HCT116 (cell line): ENCODE results near the gene FRMD4A. TPM values are rescaled to one million over a fixed set of nuclear protein-coding genes. Genes with fewer than 3 reads are reported as not detected.

Source experiments
- ATAC-seq: fragments of 200-7000 bp; cut with Tn5 transposase; 2 replicates; pipeline ENCODE4 v1.9.1; 2020; ENCODE audit warnings: mild to moderate bottlenecking, moderate library complexity
- BruUV-seq: library from RNA; stranded (reverse); fragments of 400-500 nt; replicated peaks from 2 replicates; lab custom pipeline; 2021; lab: Mats Ljungman, UMichigan
- CTCF ChIA-PET: fragments of 300-600 bp; sonication (Branson Sonifier 250); formaldehyde crosslinking; loops from one replicate; lab custom pipeline; 2021; ENCODE audit warnings: antibody characterized with exemption; lab: Charles Lee
- POLR2A ChIA-PET: fragments of 300-600, 350-600 bp; sonication (Branson Sonifier 250); formaldehyde crosslinking; loops from one replicate; lab custom pipeline; 2021; ENCODE audit warnings: antibody characterized with exemption; lab: Charles Lee
- RAD21 ChIA-PET, 2 experiments: fragments of 300-600 bp; sonication (Branson Sonifier 250); formaldehyde crosslinking; loops; one replicate each; lab custom pipeline; 2023; ENCODE audit warnings: low total read pairs in 2 of 2; ENCODE audit not compliant: uncharacterized antibody in 2 of 2, unreplicated experiment in 2 of 2, low non-redundant PET in 1 of 2; lab: Charles Lee
- DNase-seq: peaks from one replicate; pipeline ENCODE4 v3.0.0-alpha.2; 2010; ENCODE audit warnings: low read depth, low spot score
- H2AFZ ChIP-seq: fragments of 200-600 bp; shearing (Covaris generic), sonication (generic); 2 replicates; pipeline ENCODE4 v1.6.1; 2017; ENCODE audit warnings: low read depth, mixed run types, mixed read lengths, antibody characterized with exemption, low read length; ENCODE audit not compliant: poor library complexity, severe bottlenecking
- H3K27ac ChIP-seq: 2 replicates; pipeline ENCODE4 v1.5.1; 2012; ENCODE audit warnings: low read depth, low read length
- H3K27me3 ChIP-seq: fragments of 200-600 bp; sonication (generic); 2 replicates; pipeline ENCODE4 v1.6.1; 2016; ENCODE audit warnings: mixed run types, low read length, mixed read lengths; ENCODE audit not compliant: insufficient read depth
- H3K36me3 ChIP-seq, 2 experiments: fragments of 200-500 bp in 1 of 2; fragments of 200-600 bp in 1 of 2; sonication (Bioruptor generic) in 1 of 2; sonication (generic) in 1 of 2; 2 replicates each; pipeline versions ENCODE4 v1.5.1 to v1.6.1; 2014 to 2016; ENCODE audit warnings: low read length in 2 of 2, inconsistent platforms in 1 of 2, mixed read lengths in 1 of 2, mixed run types in 1 of 2; ENCODE audit not compliant: insufficient read depth in 2 of 2, control insufficient read depth in 1 of 2
- H3K4me1 ChIP-seq, 2 experiments: fragments of 200-600 bp in 1 of 2; sonication (generic) in 1 of 2; 2 replicates each; pipeline versions ENCODE4 v1.5.1 to v1.6.1; 2012 to 2017; ENCODE audit warnings: low read length in 2 of 2, inconsistent platforms in 1 of 2, mild to moderate bottlenecking in 1 of 2, mixed read lengths in 1 of 2, mixed run types in 1 of 2, moderate library complexity in 1 of 2; ENCODE audit not compliant: insufficient read depth in 2 of 2, control insufficient read depth in 1 of 2
- H3K4me2 ChIP-seq: fragments of 200-600 bp; sonication (generic); 2 replicates; pipeline ENCODE4 v1.6.1; 2017; ENCODE audit warnings: mixed run types, low read length, mixed read lengths
- H3K4me3 ChIP-seq, 2 experiments: fragments of 200-600 bp in 1 of 2; sonication (generic) in 1 of 2; replicated peaks in 1 of 2; 2 replicates each; pipeline ENCODE4 v1.5.1; 2011 to 2016; ENCODE audit warnings: low read length in 2 of 2, control low read depth in 1 of 2, low read depth in 1 of 2, mild to moderate bottlenecking in 1 of 2, mixed read lengths in 1 of 2, mixed run types in 1 of 2
- H3K79me2 ChIP-seq: fragments of 200-600 bp; sonication (generic); 2 replicates; pipeline ENCODE4 v1.6.1; 2017; ENCODE audit warnings: mild to moderate bottlenecking, mixed run types, low read length, moderate library complexity, mixed read lengths; ENCODE audit not compliant: insufficient read depth
- H3K9ac ChIP-seq: fragments of 200-600 bp; sonication (generic); 2 replicates; pipeline ENCODE4 v1.6.1; 2016; ENCODE audit warnings: low read length, mixed read lengths
- H3K9me2 ChIP-seq: fragments of 200-600 bp; sonication (generic), shearing (Covaris generic); 2 replicates; pipeline ENCODE4 v1.6.1; 2017; ENCODE audit warnings: mixed run types, mild to moderate bottlenecking, moderate library complexity; ENCODE audit not compliant: insufficient read depth
- H3K9me3 ChIP-seq, 2 experiments: fragments of 200-500 bp in 1 of 2; fragments of 200-600 bp in 1 of 2; sonication (Bioruptor generic) in 1 of 2; sonication (generic) in 1 of 2; 2 replicates each; pipeline ENCODE4 v1.6.1; 2014 to 2017; ENCODE audit warnings: low read length in 2 of 2, mixed read lengths in 2 of 2, inconsistent platforms in 1 of 2, low read depth in 1 of 2, mild to moderate bottlenecking in 1 of 2, mixed run types in 1 of 2, moderate library complexity in 1 of 2; ENCODE audit not compliant: control insufficient read depth in 1 of 2, insufficient read depth in 1 of 2
- H4K20me1 ChIP-seq: fragments of 200-600 bp; sonication (generic), shearing (Covaris generic); 2 replicates; pipeline ENCODE4 v1.6.1; 2017; ENCODE audit warnings: mixed run types, mild to moderate bottlenecking, moderate library complexity; ENCODE audit not compliant: insufficient read depth
- CBX3 ChIP-seq: IDR thresholded peaks from 2 replicates; pipeline ENCODE4 v1.6.1; 2012; ENCODE audit warnings: low read depth
- CEBPB ChIP-seq: IDR thresholded peaks from 2 replicates; pipeline ENCODE4 v1.6.1; 2012; ENCODE audit warnings: low read depth
- EGR1 ChIP-seq: IDR thresholded peaks from 2 replicates; pipeline ENCODE4 v1.6.1; 2012; ENCODE audit warnings: low read depth
- ELF1 ChIP-seq: IDR thresholded peaks from 2 replicates; pipeline ENCODE4 v1.6.1; 2012; ENCODE audit warnings: low read depth, borderline replicate concordance
- EZH2phosphoT487 ChIP-seq: fragments of 200-600 bp; IDR thresholded peaks from 2 replicates; pipeline ENCODE4 v1.6.1; 2018; ENCODE audit warnings: antibody characterized with exemption, borderline replicate concordance
- FOSL1 ChIP-seq: IDR thresholded peaks from 2 replicates; pipeline ENCODE4 v1.6.1; 2012; ENCODE audit warnings: low read depth
- JUND ChIP-seq: IDR thresholded peaks from 2 replicates; pipeline ENCODE4 v1.6.1; 2012
- POLR2A ChIP-seq: IDR thresholded peaks from 2 replicates; pipeline ENCODE4 v1.7.0; 2011; ENCODE audit warnings: borderline replicate concordance; ENCODE audit not compliant: insufficient read depth, insufficient read length; ENCODE audit errors: extremely low read depth
- POLR2AphosphoS5 ChIP-seq: IDR thresholded peaks from 2 replicates; pipeline ENCODE4 v1.6.1; 2011; ENCODE audit warnings: mild to moderate bottlenecking, low read depth, low read length, moderate library complexity
- RAD21 ChIP-seq: IDR thresholded peaks from 2 replicates; pipeline ENCODE4 v1.6.1; 2012; ENCODE audit warnings: low read depth, mild to moderate bottlenecking
- SIN3A ChIP-seq: IDR thresholded peaks from 2 replicates; pipeline ENCODE4 v1.6.1; 2012; ENCODE audit warnings: low read depth
- SP1 ChIP-seq: IDR thresholded peaks from 2 replicates; pipeline ENCODE4 v1.6.1; 2012; ENCODE audit warnings: low read depth
- SRF ChIP-seq: IDR thresholded peaks from 2 replicates; pipeline ENCODE4 v1.6.1; 2012; ENCODE audit warnings: low read depth
- TCF7L2 ChIP-seq: IDR thresholded peaks from 2 replicates; pipeline ENCODE4 v1.7.0; 2011; ENCODE audit warnings: borderline replicate concordance, inconsistent platforms; ENCODE audit not compliant: insufficient read depth, insufficient read length; ENCODE audit errors: extremely low read depth
- ZFX ChIP-seq: fragments of 450-650 bp; IDR thresholded peaks from 2 replicates; pipeline ENCODE4 v1.6.1; 2017
- intact Hi-C: fragments of 100-400 bp; cut with micrococcal nuclease; formaldehyde crosslinking; loops from 2 replicates; pipeline ENCODE4 v1.10.0; 2022
- total RNA-seq: library from RNA; stranded (reverse); gene quantifications from one replicate; pipeline ENCODE4 v1.2.1, GENCODE V29; 2021; ENCODE audit not compliant: unreplicated experiment
- TF ChIP-seq, protein P1 (sequence below), 3 experiments: fragments of 200-600 bp in 1 of 3; sonication (generic) in 1 of 3; IDR thresholded peaks in 2 of 3; conservative IDR thresholded peaks in 1 of 3; 2 replicates each; pipeline ENCODE4 v1.5.1; 2012 to 2017; ENCODE audit warnings: low read depth in 2 of 3, low read length in 2 of 3, antibody characterized with exemption in 1 of 3, borderline replicate concordance in 1 of 3, control low read depth in 1 of 3, mild to moderate bottlenecking in 1 of 3, mixed read lengths in 1 of 3, mixed run types in 1 of 3, moderate library complexity in 1 of 3; ENCODE audit not compliant: insufficient read depth in 1 of 3
- TF ChIP-seq, protein P2 (sequence below): IDR thresholded peaks from 2 replicates; pipeline ENCODE4 v1.6.1; 2012
- TF ChIP-seq, protein P3 (sequence below): IDR thresholded peaks from 2 replicates; pipeline ENCODE4 v1.6.1; 2012; ENCODE audit warnings: low read depth
- TF ChIP-seq, protein P4 (sequence below): IDR thresholded peaks from 2 replicates; pipeline ENCODE4 v1.6.1; 2011; ENCODE audit warnings: mild to moderate bottlenecking, low read length, moderate library complexity; ENCODE audit not compliant: insufficient replicate concordance; ENCODE audit errors: extremely low read depth

Gene FRMD4A
- total RNA-seq, 1 experiment from 2014 or later: 0.20 TPM

DNA sequence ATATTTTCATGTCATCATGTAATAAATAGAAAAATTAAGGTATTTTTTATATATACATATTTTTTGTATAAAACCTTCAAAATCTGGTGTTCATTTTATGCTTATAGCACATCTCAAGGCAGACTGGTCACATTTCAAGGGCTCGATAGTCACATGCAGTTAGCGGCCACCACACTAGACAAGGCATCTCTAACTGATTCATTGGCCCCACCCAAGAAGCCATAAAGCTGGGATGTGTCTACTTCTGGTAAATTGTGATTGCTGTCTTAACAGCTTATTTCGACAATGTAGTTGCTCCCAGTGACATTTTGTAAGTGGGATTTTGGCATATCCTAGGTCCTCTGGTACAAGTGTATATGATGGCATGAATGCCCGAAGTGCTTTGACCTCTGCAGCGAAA, 168.7 kb downstream of the FRMD4A start:
- ATAC-seq: no peak
- H3K9me2 ChIP-seq: no peaks in the 10 kb centered on the region
- no peak overlapping the region for H3K27ac ChIP-seq
- DNase-seq: no peak
- H3K79me2 ChIP-seq: no peaks in the 10 kb centered on the region
- H4K20me1 ChIP-seq: no peaks in the 10 kb centered on the region
- no peak overlapping the region for H2AFZ ChIP-seq
- ChIA-PET RAD21 (no interaction called here), POLR2A (no interaction called here), CTCF (interaction anchor here (0.6 kb wide), 1 partner anchor 34 kb away, joined by 3 read pairs; no protein-coding TSS in a partner anchor)
- intact Hi-C loops: no loop called here
- H3K4me3 ChIP-seq: no peak overlapping the region
- no peaks in the 10 kb centered on the region for H3K9me3 ChIP-seq
- no peaks in the 10 kb centered on the region for H3K4me1 ChIP-seq
- no TSS peak for BruUV-seq
- no peak overlapping the region for H3K9ac ChIP-seq
- peaks cover 74% of the 10 kb centered on the region for H3K27me3 ChIP-seq
- no peaks in the 10 kb centered on the region for H3K36me3 ChIP-seq
- H3K4me2 ChIP-seq: no peak overlapping the region
- no peak for TF ChIP-seq EGR1
- no peak for TF ChIP-seq SP1
- no peak for TF ChIP-seq RAD21
- no peak for TF ChIP-seq POLR2A
- TF ChIP-seq CEBPB: no peak
- TF ChIP-seq, protein P1, sequence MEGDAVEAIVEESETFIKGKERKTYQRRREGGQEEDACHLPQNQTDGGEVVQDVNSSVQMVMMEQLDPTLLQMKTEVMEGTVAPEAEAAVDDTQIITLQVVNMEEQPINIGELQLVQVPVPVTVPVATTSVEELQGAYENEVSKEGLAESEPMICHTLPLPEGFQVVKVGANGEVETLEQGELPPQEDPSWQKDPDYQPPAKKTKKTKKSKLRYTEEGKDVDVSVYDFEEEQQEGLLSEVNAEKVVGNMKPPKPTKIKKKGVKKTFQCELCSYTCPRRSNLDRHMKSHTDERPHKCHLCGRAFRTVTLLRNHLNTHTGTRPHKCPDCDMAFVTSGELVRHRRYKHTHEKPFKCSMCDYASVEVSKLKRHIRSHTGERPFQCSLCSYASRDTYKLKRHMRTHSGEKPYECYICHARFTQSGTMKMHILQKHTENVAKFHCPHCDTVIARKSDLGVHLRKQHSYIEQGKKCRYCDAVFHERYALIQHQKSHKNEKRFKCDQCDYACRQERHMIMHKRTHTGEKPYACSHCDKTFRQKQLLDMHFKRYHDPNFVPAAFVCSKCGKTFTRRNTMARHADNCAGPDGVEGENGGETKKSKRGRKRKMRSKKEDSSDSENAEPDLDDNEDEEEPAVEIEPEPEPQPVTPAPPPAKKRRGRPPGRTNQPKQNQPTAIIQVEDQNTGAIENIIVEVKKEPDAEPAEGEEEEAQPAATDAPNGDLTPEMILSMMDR (IDR thresholded peaks at IDR 0.05 in 2 of 3, conservative IDR thresholded peaks at IDR 0.05 in 1 of 3; ENCODE audit: borderline replicate concordance in 1 of 3, insufficient read depth in 1 of 3, low read depth in 2 of 3, low read length in 2 of 3): no peak
- TF ChIP-seq TCF7L2: no peak
- TF ChIP-seq ELF1: no peak
- TF ChIP-seq JUND: no peak
- no peak for TF ChIP-seq CBX3
- no peak for TF ChIP-seq SRF
- TF ChIP-seq POLR2AphosphoS5: no peak
- no peak for TF ChIP-seq FOSL1
- TF ChIP-seq, protein P2, sequence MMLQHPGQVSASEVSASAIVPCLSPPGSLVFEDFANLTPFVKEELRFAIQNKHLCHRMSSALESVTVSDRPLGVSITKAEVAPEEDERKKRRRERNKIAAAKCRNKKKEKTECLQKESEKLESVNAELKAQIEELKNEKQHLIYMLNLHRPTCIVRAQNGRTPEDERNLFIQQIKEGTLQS: no peak
- no peak for TF ChIP-seq SIN3A
- TF ChIP-seq, protein P3, sequence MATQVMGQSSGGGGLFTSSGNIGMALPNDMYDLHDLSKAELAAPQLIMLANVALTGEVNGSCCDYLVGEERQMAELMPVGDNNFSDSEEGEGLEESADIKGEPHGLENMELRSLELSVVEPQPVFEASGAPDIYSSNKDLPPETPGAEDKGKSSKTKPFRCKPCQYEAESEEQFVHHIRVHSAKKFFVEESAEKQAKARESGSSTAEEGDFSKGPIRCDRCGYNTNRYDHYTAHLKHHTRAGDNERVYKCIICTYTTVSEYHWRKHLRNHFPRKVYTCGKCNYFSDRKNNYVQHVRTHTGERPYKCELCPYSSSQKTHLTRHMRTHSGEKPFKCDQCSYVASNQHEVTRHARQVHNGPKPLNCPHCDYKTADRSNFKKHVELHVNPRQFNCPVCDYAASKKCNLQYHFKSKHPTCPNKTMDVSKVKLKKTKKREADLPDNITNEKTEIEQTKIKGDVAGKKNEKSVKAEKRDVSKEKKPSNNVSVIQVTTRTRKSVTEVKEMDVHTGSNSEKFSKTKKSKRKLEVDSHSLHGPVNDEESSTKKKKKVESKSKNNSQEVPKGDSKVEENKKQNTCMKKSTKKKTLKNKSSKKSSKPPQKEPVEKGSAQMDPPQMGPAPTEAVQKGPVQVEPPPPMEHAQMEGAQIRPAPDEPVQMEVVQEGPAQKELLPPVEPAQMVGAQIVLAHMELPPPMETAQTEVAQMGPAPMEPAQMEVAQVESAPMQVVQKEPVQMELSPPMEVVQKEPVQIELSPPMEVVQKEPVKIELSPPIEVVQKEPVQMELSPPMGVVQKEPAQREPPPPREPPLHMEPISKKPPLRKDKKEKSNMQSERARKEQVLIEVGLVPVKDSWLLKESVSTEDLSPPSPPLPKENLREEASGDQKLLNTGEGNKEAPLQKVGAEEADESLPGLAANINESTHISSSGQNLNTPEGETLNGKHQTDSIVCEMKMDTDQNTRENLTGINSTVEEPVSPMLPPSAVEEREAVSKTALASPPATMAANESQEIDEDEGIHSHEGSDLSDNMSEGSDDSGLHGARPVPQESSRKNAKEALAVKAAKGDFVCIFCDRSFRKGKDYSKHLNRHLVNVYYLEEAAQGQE: no peak
- TF ChIP-seq, protein P4, sequence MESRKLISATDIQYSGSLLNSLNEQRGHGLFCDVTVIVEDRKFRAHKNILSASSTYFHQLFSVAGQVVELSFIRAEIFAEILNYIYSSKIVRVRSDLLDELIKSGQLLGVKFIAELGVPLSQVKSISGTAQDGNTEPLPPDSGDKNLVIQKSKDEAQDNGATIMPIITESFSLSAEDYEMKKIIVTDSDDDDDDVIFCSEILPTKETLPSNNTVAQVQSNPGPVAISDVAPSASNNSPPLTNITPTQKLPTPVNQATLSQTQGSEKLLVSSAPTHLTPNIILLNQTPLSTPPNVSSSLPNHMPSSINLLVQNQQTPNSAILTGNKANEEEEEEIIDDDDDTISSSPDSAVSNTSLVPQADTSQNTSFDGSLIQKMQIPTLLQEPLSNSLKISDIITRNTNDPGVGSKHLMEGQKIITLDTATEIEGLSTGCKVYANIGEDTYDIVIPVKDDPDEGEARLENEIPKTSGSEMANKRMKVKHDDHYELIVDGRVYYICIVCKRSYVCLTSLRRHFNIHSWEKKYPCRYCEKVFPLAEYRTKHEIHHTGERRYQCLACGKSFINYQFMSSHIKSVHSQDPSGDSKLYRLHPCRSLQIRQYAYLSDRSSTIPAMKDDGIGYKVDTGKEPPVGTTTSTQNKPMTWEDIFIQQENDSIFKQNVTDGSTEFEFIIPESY: no peak
- TF ChIP-seq EZH2phosphoT487: no peak
- TF ChIP-seq ZFX: no peak
- TF ChIP-seq, all 23 proteins: peak for 0
